ENCODE measurements around the gene GOLM1.

The GOLM1 gene

GRCh38 chr9:86069206-86069869 is 30.0 kb downstream of the GOLM1 start:
- no peak overlapping the region for H2AFZ ChIP-seq (ENCODE audit: low read depth, low read length)

GRCh38 chr9:86064220-86064619 is 35.1 kb downstream of the GOLM1 start:
- H3K27ac ChIP-seq (ENCODE audit: low read length): no peak overlapping the region
- H3K79me2 ChIP-seq (ENCODE audit: insufficient read depth, low read length): no peaks in the 10 kb centered on the region

More at GRCh38 chr9:86069206-86069869, 30.0 kb downstream of the GOLM1 start:
- no peaks in the 10 kb centered on the region for H3K36me3 ChIP-seq (ENCODE audit: insufficient read depth, low read length)
- H3K79me2 ChIP-seq (ENCODE audit: insufficient read depth, low read length): no peaks in the 10 kb centered on the region
- H3K9ac ChIP-seq (ENCODE audit: low read depth, low read length): no peak overlapping the region
- ATAC-seq (ENCODE audit: insufficient read depth, low read depth) (no peak), DNase-seq (no peak)
- H3K4me3 ChIP-seq (ENCODE audit: low read depth in 1 of 2, low read length in 2 of 2): no peak overlapping the region
- H3K27ac ChIP-seq (ENCODE audit: low read length): no peak overlapping the region
- H3K9me3 ChIP-seq (ENCODE audit: insufficient read depth, low read length, severe bottlenecking): no peaks in the 10 kb centered on the region
- no peak overlapping the region for H3K4me2 ChIP-seq (ENCODE audit: insufficient read depth, low read length)
- H3K4me1 ChIP-seq (ENCODE audit: insufficient read depth, low read length): no peaks in the 10 kb centered on the region
- H4K20me1 ChIP-seq (ENCODE audit: insufficient read depth, low read length): no peaks in the 10 kb centered on the region
- no peaks in the 10 kb centered on the region for H3K27me3 ChIP-seq (ENCODE audit: insufficient read depth, low read length, poor library complexity)
- TF ChIP-seq EZH2 (IDR thresholded peaks at IDR 0.05; ENCODE audit: borderline replicate concordance, low read depth, low read length, severe bottlenecking) (no peak), CTCF (IDR thresholded peaks at IDR 0.05; ENCODE audit: borderline replicate concordance, extremely low read depth, low read length, poor library complexity, severe bottlenecking) (no peak)

GRCh38 chr9:86062845-86063693 is 36.3 kb downstream of the GOLM1 start:
- TF ChIP-seq CTCF (IDR thresholded peaks at IDR 0.05; ENCODE audit: borderline replicate concordance, extremely low read depth, low read length, poor library complexity, severe bottlenecking): no peak
- no peak for TF ChIP-seq EZH2 (IDR thresholded peaks at IDR 0.05; ENCODE audit: borderline replicate concordance, low read depth, low read length, severe bottlenecking)
- H3K9me3 ChIP-seq (ENCODE audit: insufficient read depth, low read length, severe bottlenecking): no peaks in the 10 kb centered on the region
- no peaks in the 10 kb centered on the region for H4K20me1 ChIP-seq (ENCODE audit: insufficient read depth, low read length)
- H3K4me3 ChIP-seq (ENCODE audit: low read depth in 1 of 2, low read length in 2 of 2): no peak overlapping the region
- no peak overlapping the region for H3K27ac ChIP-seq (ENCODE audit: low read length)
- H3K9ac ChIP-seq (ENCODE audit: low read depth, low read length): no peak overlapping the region
- H3K4me1 ChIP-seq (ENCODE audit: insufficient read depth, low read length): no peaks in the 10 kb centered on the region
- no peaks in the 10 kb centered on the region for H3K36me3 ChIP-seq (ENCODE audit: insufficient read depth, low read length)
- DNase-seq: no peak
- ATAC-seq (ENCODE audit: insufficient read depth, low read depth): no peak
- H3K79me2 ChIP-seq (ENCODE audit: insufficient read depth, low read length): no peaks in the 10 kb centered on the region
- no peak overlapping the region for H2AFZ ChIP-seq (ENCODE audit: low read depth, low read length)
- no peak overlapping the region for H3K4me2 ChIP-seq (ENCODE audit: insufficient read depth, low read length)
- peaks cover 12% of the 10 kb centered on the region for H3K27me3 ChIP-seq (ENCODE audit: insufficient read depth, low read length, poor library complexity)

More at GRCh38 chr9:86064220-86064619, 35.1 kb downstream of the GOLM1 start:
- ATAC-seq (ENCODE audit: insufficient read depth, low read depth) (no peak), DNase-seq (no peak)
- Histone ChIP-seq H3K9me3 (ENCODE audit: insufficient read depth, low read length, severe bottlenecking) (no peaks in the 10 kb centered on the region), H3K36me3 (ENCODE audit: insufficient read depth, low read length) (no peaks in the 10 kb centered on the region), H3K9ac (ENCODE audit: low read depth, low read length) (no peak overlapping the region), H3K4me1 (ENCODE audit: insufficient read depth, low read length) (no peaks in the 10 kb centered on the region), H4K20me1 (ENCODE audit: insufficient read depth, low read length) (no peaks in the 10 kb centered on the region), H3K4me3 (ENCODE audit: low read depth in 1 of 2, low read length in 2 of 2) (no peak overlapping the region), H3K27me3 (ENCODE audit: insufficient read depth, low read length, poor library complexity) (peaks cover 12% of the 10 kb centered on the region), H2AFZ (ENCODE audit: low read depth, low read length) (no peak overlapping the region), H3K4me2 (ENCODE audit: insufficient read depth, low read length) (no peak overlapping the region)
- no peak for TF ChIP-seq EZH2 (IDR thresholded peaks at IDR 0.05; ENCODE audit: borderline replicate concordance, low read depth, low read length, severe bottlenecking)
- TF ChIP-seq CTCF (IDR thresholded peaks at IDR 0.05; ENCODE audit: borderline replicate concordance, extremely low read depth, low read length, poor library complexity, severe bottlenecking): no peak
